Osteocyte (in vitro differentiated cells): Measurements from ENCODE around the gene STK17A. TPM values are rescaled to one million over a fixed set of nuclear protein-coding genes. Genes with fewer than 3 reads are reported as not detected.
A peak's percentile ranks its signal among the peaks of the same experiment; 100 is the strongest.
"Not testable (repeated sequence)": the region's sequence is repeated elsewhere in the genome, so short reads cannot be mapped to it uniquely, and the experiment has no call there.

Experiments
- DNase-seq: peaks from one replicate; pipeline ENCODE4 v3.0.0; 2021; ENCODE audit warnings: mixed read lengths; ENCODE audit not compliant: unreplicated experiment; ENCODE audit errors: extremely low spot score
- H3K27ac Mint-ChIP-seq: one replicate; pipeline ENCODE4 v1.8.0; 2021; ENCODE audit warnings: mild to moderate bottlenecking, mixed read lengths; ENCODE audit not compliant: unreplicated experiment
- H3K27me3 Mint-ChIP-seq: one replicate; pipeline ENCODE4 v1.8.0; 2021; ENCODE audit warnings: mixed read lengths; ENCODE audit not compliant: unreplicated experiment
- H3K36me3 Mint-ChIP-seq: one replicate; pipeline ENCODE4 v1.8.0; 2021; ENCODE audit warnings: mixed read lengths; ENCODE audit not compliant: unreplicated experiment
- H3K4me1 Mint-ChIP-seq: one replicate; pipeline ENCODE4 v1.8.0; 2021; ENCODE audit warnings: mixed read lengths; ENCODE audit not compliant: unreplicated experiment
- H3K4me3 Mint-ChIP-seq: one replicate; pipeline ENCODE4 v1.8.0; 2021; ENCODE audit warnings: mild to moderate bottlenecking, moderate library complexity, mixed read lengths; ENCODE audit not compliant: unreplicated experiment
- H3K9me3 Mint-ChIP-seq: one replicate; pipeline ENCODE4 v1.8.0; 2021; ENCODE audit warnings: mixed read lengths; ENCODE audit not compliant: unreplicated experiment
- CTCF ChIP-seq: fragments of 200-600 bp; sonication (generic); IDR thresholded peaks from 2 replicates; pipeline ENCODE4 v1.5.0; 2021; ENCODE audit warnings: antibody characterized with exemption, mild to moderate bottlenecking, moderate library complexity
- total RNA-seq: library from RNA; stranded (reverse); gene quantifications from 2 replicates; pipeline ENCODE4 v1.2.1, GENCODE V29; 2021

STK17A gene
- total RNA-seq, 1 donor from 2014 or later: 12.6 TPM

GRCh38 chr7:43594020-43594419, 11.1 kb downstream of the STK17A start:
- Mint-ChIP-seq H3K4me1 (peaks cover 48% of the 10 kb centered on the region), H3K27ac (peak overlapping the region; percentile 44), H3K9me3 (no peaks in the 10 kb centered on the region), H3K27me3 (no peaks in the 10 kb centered on the region), H3K4me3 (no peak overlapping the region), H3K36me3 (peaks cover 8% of the 10 kb centered on the region)
- TF ChIP-seq CTCF: no peak
- no peak for DNase-seq

GRCh38 chr7:43596426-43596825, 13.5 kb downstream of the STK17A start:
- not testable (repeated sequence) for H3K27ac Mint-ChIP-seq, H3K27me3 Mint-ChIP-seq, H3K4me3 Mint-ChIP-seq, H3K9me3 Mint-ChIP-seq, DNase-seq
- H3K36me3 Mint-ChIP-seq: peaks cover 15% of the 10 kb centered on the region
- peaks cover 33% of the 10 kb centered on the region for H3K4me1 Mint-ChIP-seq

- Mint-ChIP-seq H3K27ac (no peak overlapping the region), H3K4me1 (peaks cover 13% of the 10 kb centered on the region), H3K36me3 (peaks cover 24% of the 10 kb centered on the region), H3K27me3 (no peaks in the 10 kb centered on the region), H3K4me3 (no peak overlapping the region), H3K9me3 (peaks cover 9% of the 10 kb centered on the region)
- no peak for DNase-seq
- TF ChIP-seq CTCF: no peak
Observed at GRCh38 chr7:43600056-43600455, 17.1 kb downstream of the STK17A start.

- no peak overlapping the region for H3K27ac Mint-ChIP-seq
- peaks cover 16% of the 10 kb centered on the region for H3K9me3 Mint-ChIP-seq
- DNase-seq: no peak
- peaks cover 27% of the 10 kb centered on the region for H3K36me3 Mint-ChIP-seq
- no peak for TF ChIP-seq CTCF
- no peak overlapping the region for H3K4me3 Mint-ChIP-seq
- H3K27me3 Mint-ChIP-seq: no peaks in the 10 kb centered on the region
- H3K4me1 Mint-ChIP-seq: no peaks in the 10 kb centered on the region
Observed at GRCh38 chr7:43602256-43602655, 19.3 kb downstream of the STK17A start.

- Mint-ChIP-seq H3K4me1 (no peaks in the 10 kb centered on the region), H3K27me3 (no peaks in the 10 kb centered on the region), H3K27ac (no peak overlapping the region), H3K4me3 (no peak overlapping the region), H3K9me3 (peaks cover 16% of the 10 kb centered on the region), H3K36me3 (peaks cover 30% of the 10 kb centered on the region)
- DNase-seq: no peak
- TF ChIP-seq CTCF: no peak
Observed at GRCh38 chr7:43604251-43604650, 21.3 kb downstream of the STK17A start.

- H3K9me3 Mint-ChIP-seq: peaks cover 16% of the 10 kb centered on the region
- H3K27me3 Mint-ChIP-seq: no peaks in the 10 kb centered on the region
- H3K27ac Mint-ChIP-seq: no peak overlapping the region
- peaks cover 36% of the 10 kb centered on the region for H3K36me3 Mint-ChIP-seq
- H3K4me3 Mint-ChIP-seq: no peak overlapping the region
- DNase-seq: no peak
- no peak for TF ChIP-seq CTCF
- peaks cover 16% of the 10 kb centered on the region for H3K4me1 Mint-ChIP-seq
Observed at GRCh38 chr7:43609097-43609496, 26.2 kb downstream of the STK17A start.
